GM21528 (cell line): ENCODE measurements around the gene SEMA4C.
A peak's percentile ranks its signal among the peaks of the same experiment; 100 is the strongest.
"Not testable (repeated sequence)": the region's sequence is repeated elsewhere in the genome, so short reads cannot be mapped to it uniquely, and the experiment has no call there.

Source experiments
- ATAC-seq: cut with Tn5 transposase; IDR thresholded peaks from one replicate; pipeline ENCODE4 v1.9.1; 2021; ENCODE audit warnings: mild to moderate bottlenecking, moderate library complexity; ENCODE audit not compliant: unreplicated experiment, low FRiP score

Gene SEMA4C

DNA sequence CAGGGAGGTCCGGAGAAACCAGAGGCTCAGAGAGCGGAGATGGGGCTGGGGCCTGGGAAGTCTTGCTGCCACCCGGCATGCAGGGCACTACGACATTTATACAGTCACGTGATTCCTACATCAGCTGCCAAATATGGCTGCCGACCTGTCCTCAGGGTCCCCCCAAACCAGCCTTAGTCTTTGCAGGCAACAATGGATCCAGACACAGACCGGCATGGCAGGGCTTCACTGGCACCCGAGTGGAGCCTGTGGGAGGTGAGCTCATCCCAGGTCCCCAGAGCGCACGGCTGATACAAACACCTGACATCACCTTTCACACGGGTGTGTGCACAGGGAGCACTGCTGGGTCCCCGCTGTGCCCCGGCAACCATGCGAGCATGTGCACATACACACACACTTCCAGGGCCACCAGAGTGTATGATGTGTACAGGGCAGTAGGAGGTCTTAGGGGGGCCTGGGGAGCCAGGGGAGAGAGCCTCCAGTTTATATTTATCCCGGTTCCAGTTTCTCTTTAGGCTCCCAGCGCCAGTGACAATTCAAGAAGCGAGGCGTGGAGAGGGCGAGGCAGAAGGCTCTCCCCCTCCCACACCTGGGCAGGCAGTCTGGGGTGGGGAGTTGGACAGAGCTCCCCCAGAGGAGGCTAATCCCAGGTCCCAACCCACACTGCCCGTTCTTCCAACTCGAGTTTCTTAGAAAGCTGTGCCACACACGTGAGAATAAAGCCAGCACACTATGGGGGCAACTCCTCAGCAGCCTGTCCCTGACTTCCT lies 2.7 kb downstream of the SEMA4C start:
- no peak for ATAC-seq

DNA sequence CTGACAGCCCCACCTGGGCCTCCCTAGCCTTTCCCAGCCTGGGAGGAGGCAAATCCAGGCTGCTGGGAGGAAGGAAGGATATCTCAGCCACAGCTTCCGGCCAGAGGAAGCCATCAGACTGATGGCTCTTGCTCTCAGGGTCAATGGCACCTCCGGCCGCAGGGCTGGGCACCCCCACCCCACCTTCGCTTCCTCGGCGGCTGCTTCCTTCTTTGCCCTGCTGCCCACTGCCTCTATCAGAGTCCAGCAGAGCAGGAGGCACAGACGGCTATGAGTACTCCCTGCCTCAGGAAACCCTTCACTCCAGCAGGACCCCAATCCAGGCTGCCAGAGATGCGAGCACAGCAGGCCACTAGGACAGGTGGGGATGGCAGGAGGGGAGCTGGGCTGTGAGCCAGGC lies 3.3 kb downstream of the SEMA4C start:
- no peak for ATAC-seq

DNA sequence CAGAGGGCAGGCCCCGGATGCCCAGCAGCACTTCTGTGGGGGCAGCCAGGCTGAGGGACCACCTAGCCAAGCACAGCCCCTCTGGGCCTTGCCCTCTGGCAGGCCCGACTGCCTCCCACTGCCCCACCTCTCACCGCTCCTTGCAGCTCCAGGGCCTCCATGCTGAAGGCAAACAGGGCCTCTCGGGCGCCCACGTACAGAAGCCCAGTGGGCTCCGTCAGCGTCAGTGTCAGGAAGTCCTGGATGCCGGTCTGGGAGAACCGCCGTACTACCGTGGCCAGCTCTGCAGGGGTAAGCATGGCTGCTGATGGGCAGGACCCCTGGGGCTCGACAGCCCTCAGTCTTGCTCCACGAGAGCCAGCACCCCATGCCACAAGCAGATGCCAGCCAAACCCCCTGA lies 3.7 kb downstream of the SEMA4C start:
- no peak for ATAC-seq

DNA sequence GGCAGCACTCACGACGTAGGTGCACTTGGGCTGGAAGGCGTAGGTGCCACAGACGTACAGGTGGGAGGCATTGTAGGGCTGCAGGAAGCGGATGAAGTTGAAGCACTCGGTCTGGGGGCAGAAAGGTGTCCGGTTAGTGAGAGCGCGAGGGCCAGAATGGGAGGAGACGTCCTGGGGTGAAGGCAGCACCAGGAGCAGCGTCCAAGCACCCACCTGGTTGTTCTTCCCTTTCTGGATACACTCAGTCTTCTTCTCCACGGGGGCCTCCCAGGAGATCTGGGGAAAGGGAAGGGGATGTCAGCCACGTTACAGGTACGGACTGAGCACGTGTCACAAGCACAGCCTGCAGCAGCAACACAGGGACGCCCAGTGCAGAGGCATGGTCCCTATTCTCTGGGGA lies 4.2 kb downstream of the SEMA4C start:
- ATAC-seq, result no peak

DNA sequence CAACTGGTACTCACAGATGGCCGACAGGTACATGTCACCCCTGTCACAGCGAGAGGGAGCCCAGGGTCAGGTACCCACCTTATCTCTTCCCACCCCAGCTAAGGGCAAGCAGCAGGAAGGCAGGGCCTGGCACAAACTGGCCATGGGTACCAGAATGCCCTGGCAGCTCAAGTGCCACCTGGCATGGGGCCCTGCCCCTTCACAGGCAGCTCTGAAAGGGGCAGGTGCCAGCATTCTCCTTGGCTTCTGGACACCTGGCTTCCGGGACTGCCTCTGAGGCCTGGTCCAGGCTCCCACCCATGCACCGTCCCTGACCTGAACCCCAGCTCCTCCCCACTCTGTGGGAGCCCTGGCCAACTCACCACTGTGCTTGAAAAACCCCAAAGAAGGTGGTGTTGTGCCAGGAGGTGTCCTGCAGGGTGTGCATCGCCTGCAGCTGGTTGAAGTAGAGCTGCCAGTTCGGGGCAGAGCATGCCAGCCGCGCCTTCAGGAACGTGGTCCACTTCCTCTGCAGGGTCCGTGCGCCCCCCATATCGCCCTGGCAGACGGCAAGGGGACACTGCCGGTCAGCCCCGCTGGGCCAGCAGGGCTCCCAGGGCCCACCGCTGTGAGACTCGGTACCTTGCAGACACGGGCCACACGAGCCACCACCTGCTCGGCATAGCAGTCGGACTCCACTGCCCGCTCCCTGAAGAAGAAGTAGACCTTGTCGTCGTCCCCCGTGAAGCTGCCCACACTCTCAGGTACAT lies 5.4 kb downstream of the SEMA4C start:
- no peak for ATAC-seq

DNA sequence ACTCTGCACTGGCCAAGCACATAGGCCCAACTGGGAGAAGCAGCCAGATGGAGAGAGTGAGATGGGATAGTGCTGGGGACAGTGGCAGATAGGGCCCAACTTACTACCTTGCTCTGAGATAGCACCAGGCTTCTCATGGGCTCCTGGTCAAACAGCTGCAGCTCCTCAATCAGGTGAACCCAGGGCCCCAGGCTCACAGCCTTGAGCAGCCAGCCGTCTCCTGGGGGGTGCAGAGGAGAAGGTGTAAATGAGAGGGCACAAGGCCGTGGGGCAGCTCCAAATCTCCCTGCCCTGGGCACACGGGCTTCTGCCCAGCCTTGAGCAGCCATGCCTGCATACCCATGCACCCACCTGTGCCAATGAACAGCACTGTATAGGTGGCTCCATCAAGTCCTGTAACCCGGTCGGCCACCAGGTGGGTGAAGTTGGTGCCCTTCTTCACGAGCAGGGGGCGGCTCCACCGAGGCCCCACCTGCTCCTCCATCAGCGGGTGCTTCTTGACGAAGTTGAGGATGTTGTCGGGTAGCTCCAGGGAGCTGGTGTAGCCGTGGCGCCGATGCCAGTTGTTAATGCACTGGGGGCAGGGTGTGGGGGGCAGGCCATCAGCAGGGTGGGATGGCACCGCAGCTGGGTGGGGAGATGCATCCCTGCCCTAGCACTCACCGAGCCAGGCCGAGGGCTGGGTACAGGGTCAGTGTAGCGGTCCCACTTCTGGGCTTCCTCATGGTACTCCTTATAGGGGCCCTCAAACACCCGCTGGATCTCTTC lies 6.1 kb downstream of the SEMA4C start:
- no peak for ATAC-seq

DNA sequence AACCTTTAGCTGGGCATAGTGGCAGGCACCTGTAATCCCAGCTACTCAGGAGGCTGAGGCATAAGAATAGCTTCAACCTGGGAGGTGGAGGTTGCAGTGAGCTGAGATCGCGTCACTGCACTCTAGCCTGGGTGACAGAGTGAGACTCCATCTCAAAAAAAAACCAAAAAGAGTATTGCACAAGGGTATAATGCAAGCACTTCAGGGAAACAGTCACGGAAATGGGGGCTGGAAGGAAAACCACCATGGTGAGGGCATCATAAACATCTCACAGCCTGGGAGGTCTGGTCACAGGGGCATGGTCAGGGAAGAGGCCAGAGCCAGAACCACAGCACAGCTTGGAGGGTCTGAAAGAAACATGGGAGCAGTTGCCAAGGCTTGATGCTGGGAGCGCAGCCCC lies 6.8 kb downstream of the SEMA4C start:
- ATAC-seq, result not testable (repeated sequence)

DNA sequence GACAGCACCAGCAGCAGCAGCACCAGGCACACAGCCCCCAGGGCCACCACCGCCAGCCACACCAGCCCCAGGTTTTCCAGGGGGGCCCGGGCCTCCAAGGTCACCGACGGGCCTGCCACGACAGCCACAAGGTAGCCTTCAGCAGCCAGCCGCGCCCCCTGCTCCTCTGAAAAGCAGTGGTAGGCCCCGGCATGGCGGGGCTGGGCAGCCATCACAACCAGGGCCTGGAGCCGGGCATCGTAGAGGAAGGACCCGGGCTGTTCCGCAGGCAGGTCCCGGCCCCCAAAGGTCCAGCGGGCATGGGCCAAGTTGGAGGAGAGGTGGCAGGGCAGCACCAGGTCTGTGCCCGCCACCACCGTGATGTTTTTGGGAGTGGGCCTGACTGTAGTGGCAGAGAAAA lies 8.8 kb downstream of the SEMA4C start:
- no peak for ATAC-seq

DNA sequence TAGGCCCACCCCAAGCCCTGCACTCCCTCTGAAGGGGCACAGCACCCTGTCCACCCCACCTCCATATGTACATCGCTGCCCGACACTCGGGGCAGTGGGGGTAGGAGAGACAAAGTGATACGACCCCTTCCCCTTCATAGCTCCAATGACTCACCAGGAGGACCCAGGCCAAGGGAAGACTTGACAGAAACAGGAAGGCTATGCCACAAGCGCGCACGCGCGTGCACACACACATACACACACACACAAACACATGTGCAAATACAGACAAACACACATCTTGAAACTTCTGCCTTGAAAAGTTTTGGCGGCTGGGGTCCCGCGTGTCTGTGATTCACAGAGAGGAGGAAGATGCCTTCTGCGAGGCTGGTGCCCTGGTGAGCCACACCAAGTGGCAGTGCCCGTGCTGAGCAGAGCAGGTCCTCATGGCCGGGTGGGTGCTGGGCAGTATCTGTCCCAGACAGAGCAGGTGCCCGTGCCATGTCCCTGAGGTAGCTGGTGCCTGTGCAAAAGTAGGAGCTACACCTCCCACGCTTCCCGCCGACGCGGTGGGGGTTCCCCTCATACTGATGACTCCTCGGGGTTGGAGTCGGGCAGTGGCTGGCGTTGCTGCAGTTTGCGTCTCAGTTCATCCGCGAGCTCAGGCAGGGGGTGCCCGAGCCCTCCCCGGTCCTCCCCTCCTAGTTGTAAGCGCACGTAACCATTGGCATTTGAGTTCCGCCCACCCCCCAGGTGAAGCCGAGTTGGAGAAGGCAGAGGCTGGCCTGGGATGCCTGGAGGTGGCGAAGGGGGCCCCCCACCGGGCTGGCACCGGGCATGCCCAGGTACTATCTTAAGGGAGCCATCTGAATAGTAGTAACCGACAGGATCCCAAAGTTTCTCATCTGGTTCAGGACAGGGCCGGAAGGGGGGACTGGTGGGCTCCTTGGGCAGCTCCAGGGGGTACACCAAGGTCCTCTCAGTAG lies 9.5 kb downstream of the SEMA4C start:
- ATAC-seq, result no peak

DNA sequence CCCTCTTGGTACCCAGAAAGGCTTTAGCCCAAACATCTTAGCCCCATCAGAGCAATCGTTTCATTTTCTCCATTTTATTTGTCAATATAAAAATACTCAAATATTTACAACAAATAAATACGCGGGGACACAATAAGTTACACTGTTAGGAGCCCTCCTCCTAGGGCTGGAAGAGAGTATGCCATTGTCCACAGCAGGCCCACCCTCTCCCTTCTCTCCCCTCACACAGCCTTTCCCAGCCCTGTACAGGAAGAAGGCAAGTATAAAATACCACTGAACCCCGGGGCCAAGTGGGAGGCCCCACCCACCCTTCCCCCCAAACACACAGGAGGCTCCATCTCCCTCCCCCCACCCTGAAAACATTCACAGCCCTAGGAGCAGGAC lies 10.2 kb downstream of the SEMA4C start:
- no peak for ATAC-seq

DNA sequence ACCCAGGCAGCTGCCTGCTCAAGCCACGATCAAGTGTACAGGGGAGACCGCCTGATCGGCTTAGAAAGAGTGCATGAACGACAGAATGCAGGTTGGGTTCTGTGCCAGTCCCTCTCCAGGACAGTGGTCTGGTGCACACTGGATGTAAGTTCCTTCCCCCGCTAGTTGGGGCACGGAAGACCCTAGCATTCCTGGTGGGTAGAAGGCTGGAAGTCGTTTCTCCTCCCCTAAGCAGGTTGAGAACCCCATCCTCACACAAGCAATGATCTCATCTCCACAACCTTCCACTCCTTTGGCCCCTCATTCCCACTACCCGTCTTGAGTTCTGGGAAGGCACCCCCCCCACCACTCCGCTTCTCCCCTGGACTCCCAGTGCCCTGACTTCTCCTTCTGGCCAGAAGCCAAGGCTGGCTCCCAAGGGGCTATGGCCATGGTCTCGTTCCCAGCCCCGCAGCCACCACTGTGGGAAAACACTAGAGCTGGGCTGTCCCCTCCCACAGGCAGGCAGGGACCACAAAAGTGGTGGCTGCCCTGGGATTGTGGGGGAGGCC lies 10.7 kb downstream of the SEMA4C start:
- ATAC-seq, result no peak

DNA sequence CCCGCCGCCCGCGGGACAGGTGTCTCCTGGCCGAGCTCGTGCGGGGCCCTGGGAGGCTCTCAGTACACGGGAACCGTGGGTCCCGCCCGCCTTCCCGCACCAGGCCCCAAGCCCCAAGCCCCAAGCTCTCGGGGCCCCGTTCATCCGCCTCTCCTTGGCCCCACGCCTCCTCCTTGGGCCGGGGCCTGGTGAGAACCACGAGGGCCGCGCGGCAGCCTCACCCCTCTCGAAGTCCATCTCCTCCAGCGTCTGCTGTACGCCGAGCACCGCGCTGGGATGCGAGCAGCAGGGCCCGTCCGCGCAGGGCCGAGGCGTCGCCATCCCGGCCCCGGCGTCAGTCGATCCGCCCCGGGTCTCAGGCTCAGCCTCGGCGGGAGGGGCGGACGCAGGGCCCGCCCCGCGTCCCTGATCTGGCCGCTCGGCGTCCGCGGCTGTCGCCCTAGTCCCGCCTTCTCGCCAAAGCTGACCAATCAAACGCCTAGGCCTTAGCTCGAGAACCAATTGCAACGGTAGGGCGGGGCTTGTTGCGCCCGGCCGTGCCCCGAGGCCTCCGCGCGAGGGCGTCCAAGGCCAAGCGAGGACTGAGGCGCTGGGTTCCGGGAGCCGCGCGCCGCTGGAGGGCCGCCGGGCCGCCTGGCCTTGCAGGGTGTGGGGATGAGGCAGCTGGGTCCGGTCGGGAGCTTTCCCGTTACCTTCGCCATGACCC lies 12.1 kb downstream of the SEMA4C start, which contains the start of gene ANKRD39:
TSS of gene ANKRD39 (minus strand) at position 350 of the 706 bp plus-strand sequence. CDS start at position 321, 29 bp downstream.
- ATAC-seq, result peak; percentile 92

DNA sequence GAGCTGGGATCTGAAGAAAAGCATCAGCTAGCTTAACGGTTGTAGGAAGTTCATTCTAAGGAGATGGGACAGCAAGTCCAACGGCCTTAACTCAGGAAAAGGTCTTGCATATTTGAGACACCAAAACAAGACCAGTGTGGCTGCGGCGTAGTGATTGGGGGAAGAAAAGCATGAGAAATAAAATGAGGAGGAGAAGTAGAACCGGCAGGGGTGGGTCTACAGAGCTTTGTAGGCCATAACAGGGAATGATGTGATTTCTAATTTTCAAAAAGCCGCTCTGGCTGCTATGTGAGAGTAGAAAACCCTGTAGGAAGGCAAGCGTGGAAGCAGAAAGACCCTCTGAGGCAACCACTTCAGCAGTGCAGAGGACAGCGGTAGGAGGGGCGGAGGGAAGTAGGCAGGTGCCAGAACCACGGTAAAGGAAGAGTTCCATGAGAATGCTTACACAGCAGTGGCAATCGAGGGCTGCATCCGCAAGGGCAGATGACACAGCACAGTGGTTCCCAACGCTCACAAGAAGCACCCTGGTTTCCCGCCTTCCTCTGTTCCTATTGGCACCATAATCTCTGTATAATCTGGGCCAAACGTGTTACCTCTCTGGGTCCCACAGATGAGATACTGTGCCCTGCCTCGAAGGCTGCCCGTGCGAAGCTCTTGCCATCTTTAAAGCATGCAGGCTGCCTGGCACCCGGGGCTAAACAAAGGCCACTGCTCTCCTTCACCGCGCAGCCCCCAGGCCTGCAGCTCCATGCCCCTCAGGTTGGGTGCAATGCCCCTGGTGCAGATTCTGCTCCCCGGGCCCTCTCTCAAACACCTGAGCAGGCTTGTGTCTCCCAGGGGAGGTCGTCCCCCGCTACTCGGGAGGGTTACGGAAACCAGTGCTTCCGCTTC lies 12.9 kb downstream of the SEMA4C start:
- ATAC-seq, result peak; percentile 35

DNA sequence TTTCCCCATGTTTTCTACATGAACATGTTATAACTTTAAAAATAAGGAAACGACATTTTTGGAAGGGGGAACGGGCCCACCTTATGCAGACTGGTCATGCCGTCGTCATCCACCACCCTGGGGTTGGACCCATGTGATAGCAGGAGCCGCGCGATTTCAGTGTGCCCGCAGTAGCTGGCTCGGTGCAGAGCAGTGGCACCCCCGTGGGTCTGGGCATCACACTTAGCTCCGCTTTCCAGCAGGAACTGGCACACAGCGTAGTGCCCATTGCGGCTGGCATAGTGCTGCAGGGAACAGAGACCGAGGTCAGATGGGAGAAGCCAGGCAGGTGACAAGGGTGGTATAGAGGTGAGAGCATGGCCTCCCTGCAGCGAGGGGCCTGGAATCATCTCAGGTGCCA lies 16.6 kb downstream of the SEMA4C start:
- no peak for ATAC-seq

DNA sequence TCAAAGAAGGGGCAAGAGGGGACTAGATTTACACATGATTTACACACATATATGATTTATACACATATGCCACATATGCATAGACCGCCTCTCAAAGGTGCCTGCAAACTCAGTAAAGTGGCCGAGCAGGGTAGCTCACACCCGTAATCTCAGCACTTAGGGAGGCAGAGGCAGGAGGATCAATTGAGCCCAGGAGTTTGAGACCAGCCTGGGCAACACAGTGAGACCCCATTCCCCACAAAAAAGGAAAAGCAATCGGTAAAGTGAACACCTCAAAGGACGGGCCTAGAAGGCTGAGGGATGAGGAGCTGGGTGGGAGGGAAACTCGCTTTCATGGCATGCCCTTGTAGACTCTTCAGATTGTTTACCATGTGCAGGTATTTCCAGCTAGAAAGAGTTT lies 17.2 kb downstream of the SEMA4C start:
- no peak for ATAC-seq

DNA sequence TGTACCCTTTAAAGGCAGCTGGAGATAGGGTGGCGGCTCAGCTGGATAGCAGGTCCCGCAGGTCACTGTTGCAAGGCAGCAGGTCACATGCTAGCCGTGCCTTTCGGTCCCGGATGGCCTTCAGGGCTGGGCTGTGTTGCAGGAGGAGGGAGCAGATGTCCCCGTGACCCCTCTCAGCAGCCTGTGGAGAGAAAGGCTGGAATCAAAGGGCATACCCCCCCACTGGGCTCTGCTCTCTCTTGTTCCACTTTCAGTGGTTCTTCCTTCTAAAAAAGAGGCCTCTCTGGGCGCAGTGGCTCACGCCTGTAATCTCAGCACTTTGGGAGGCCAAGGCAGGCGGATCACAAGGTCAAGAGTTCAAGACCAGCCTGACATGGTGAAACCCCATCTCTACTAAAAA lies 21.6 kb downstream of the SEMA4C start:
- ATAC-seq, result no peak

DNA sequence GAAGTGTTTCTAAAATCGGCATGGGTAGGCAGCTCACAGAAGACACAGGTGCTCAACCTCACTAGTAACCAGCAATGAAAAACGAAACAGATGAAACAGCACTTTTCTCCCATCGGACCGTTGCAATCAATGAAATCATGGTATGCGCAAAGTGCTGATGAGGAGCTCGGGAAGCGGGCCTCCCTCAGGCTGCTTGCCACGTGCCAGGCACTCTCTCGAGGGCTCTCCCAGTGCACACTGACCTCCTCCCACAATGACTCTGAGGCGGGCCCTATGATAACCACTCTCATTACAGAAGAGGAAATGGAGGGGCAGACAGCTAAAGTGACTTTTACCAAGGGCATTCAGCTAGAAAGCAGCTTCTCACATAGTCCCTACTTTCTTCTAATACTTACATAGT lies 22.3 kb downstream of the SEMA4C start:
- ATAC-seq, result no peak

DNA sequence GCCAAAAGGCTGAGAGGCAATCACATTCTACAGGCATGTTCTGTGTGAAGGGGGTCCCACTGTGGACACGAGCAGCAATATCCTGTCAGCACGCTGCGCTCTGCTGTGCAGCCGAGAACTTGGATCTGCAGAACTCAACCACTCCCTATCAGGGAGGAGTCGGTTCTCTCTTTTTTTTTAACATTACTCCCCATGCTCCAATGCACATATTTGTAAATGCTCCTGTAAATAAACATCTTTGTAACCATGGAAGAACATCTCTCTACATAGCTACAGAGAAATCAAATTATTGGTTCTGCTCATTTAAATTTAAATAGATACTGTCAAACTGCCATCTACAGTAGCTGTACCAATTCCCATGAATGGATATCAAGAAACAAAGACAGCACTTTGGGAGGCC lies 23.1 kb downstream of the SEMA4C start:
- ATAC-seq, result no peak
